AG10803 (cell line): ENCODE measurements around the gene PDE2A.

ENCODE experiments used
- DNase-seq: peaks from one replicate; pipeline ENCODE4 v3.0.0; 2010; ENCODE audit warnings: low read depth
- H3K4me3 ChIP-seq: 2 replicates; pipeline ENCODE4 v1.5.1; 2011; ENCODE audit warnings: mild to moderate bottlenecking, low read length, control low read depth
- TF ChIP-seq, protein P1 (sequence below): conservative IDR thresholded peaks from 2 replicates; pipeline ENCODE4 v1.5.1; 2011; ENCODE audit warnings: mild to moderate bottlenecking, low read length, control low read depth, inconsistent platforms

The PDE2A gene

DNA sequence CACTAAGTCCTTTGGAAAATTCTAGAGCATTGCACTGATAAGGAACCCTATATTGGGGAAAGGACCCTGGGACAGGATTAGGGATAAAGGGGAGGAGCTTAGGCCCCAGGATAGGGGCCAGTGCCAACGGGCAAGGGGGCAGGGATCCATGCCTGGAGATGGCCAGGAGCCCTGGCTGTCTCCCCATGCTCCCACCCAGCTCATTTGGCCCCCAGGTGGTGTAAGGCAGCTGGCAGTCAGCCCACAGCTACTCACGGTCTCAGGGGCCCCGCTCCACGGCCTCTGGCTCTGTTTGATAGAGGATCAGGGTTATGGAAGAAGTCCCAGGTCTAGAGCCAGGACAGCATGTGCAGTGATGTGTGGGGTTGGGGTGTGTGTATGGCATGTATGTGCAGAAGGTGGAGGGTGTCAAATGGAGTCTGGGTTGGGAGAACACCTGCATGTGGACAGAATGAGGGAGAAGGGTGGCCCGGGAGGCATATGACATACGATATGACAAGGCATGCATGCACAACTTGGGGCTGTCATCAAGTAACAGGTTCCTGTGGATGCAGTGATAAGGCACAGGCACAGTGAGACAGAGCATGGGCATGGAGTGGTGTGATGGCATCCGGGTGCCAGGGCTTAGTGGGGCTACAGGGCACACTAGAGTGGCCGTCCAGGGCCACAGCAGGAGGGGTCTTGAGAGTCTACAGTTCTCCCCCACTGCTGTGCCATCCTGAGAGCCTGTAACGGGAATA lies 18.4 kb upstream of the PDE2A start:
- H3K4me3 ChIP-seq = no peak overlapping the region
- DNase-seq = no peak
- TF ChIP-seq, protein P1, sequence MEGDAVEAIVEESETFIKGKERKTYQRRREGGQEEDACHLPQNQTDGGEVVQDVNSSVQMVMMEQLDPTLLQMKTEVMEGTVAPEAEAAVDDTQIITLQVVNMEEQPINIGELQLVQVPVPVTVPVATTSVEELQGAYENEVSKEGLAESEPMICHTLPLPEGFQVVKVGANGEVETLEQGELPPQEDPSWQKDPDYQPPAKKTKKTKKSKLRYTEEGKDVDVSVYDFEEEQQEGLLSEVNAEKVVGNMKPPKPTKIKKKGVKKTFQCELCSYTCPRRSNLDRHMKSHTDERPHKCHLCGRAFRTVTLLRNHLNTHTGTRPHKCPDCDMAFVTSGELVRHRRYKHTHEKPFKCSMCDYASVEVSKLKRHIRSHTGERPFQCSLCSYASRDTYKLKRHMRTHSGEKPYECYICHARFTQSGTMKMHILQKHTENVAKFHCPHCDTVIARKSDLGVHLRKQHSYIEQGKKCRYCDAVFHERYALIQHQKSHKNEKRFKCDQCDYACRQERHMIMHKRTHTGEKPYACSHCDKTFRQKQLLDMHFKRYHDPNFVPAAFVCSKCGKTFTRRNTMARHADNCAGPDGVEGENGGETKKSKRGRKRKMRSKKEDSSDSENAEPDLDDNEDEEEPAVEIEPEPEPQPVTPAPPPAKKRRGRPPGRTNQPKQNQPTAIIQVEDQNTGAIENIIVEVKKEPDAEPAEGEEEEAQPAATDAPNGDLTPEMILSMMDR = no peak

DNA sequence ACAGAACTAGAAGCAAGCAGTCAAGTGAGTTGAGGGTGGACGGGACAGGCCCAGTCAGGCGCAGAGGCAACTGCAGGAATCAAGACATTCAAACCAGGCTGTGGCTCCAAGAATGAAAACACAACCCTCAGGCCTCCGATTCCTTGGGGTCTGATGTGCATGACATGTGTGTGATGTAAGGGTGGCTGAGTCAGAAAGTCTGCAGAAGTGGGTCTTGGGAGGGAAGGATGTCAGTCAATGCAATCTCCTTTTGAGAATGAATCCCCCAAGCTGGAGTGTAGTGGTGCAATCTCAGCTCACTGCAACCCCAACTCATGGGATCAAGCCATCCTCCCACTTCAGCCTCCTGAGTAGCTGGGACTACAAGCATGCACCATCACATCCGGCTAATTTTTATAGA lies 15.9 kb upstream of the PDE2A start:
- no peak for DNase-seq
- H3K4me3 ChIP-seq = no peak overlapping the region
- TF ChIP-seq, protein P1 = no peak

DNA sequence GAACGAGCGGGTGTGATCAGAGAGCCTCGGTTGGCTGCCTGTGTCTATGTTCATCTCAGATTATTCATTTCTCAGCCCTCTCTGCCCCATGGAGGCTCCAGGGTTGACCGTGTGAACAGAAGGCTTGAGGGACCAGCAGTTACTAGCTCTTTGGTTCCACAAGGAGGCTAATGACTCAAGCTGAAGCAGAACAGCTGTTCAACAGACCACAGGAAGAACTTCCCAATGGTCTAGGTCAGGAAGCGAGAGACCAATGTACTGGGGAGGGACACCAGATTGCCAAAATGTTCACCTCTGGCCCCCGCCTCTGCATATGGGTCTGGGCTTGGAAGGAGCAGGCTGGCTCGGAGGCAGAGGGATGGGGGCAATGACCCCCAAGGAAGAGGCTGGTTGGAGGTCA lies 14.7 kb upstream of the PDE2A start:
- DNase-seq = peak; percentile 30
- no peak overlapping the region for H3K4me3 ChIP-seq
- TF ChIP-seq, protein P1 = peak; percentile 1; the same call in 1 of the 2 replicates

DNA sequence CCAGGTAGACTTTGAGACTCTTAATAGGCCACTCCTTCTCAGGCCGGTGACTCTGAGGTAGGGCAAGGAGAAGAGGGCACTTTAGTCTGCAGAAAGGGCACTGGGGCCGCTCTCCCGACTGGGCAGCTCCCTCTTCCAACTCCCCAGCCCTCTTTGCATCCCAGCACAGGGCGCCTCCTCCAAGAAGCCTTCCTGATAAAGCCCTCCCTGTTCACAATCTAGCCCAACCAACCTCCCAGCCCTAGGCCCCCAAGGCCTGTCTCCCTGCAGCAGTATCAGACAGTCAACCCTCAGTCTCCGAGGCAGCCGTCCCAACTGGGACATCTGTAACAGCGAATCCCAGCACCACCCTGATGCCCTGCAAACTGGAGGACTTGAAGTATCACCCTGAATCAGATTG lies 14.3 kb upstream of the PDE2A start:
- H3K4me3 ChIP-seq = no peak overlapping the region
- DNase-seq = no peak
- TF ChIP-seq, protein P1 = no peak

DNA sequence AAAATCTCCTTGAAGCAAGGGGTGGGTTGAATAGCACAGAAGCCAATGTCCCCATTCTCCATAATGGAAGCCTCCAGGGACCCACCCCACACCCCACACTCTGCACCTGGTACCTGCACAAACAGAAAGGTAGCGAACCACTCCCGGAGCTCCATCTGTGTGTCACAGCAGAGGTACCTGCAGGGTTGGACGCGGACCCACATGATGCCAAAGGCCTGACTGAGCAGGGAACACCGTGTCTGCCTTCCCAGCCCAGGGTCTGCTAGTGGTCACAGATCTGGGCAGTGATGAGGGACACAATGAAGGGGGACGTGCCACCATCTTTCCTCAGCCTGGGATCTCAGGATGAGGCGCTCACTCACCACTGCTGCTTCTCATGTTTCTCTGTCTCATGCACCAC lies 13.1 kb upstream of the PDE2A start:
- no peak overlapping the region for H3K4me3 ChIP-seq
- DNase-seq = no peak
- TF ChIP-seq, protein P1 = no peak

DNA sequence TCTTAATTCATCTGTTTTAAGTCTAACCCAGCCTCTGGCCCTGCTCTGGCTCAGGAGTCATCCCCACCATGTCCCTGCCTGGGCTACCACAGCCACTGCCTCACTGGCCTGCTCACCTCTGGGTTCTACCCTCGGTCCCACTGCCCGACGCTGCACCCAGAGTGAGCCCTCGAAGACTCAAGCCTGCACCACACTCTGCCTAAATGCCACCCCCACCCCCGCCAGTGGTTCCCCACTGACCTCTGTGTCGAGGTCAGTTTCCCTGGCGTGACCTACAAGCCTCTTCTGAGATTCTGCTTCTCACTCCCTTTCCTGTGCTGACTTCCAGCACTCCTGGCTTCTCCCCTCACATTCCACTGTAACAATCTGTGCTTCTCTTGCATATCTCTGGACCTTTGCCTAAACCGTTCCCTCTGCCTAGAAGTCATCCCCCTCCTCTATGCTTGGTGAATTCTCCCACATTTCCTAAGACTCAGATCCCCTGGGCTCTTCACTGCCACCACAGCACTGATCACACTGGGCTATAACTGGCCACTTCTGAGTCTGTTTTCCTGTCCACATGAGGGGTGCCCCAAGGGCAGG lies 12.5 kb upstream of the PDE2A start:
- peak; percentile 79 for DNase-seq
- no peak overlapping the region for H3K4me3 ChIP-seq
- TF ChIP-seq, protein P1 = no peak
